ENCODE measurements around the gene PTPN6. TPM values are rescaled to one million over a fixed set of nuclear protein-coding genes. Genes with fewer than 3 reads are reported as not detected.

Gene PTPN6
- total RNA-seq, 1 experiment from 2014 or later = 19.8 TPM

GRCh38 chr12:6925540-6926279, 25.4 kb upstream of the PTPN6 start:
- DNase-seq = peak; percentile 90
- H3K79me1 ChIP-seq (ENCODE audit: insufficient read depth, low read depth, low read length, poor library complexity, severe bottlenecking) = no peaks in the 10 kb centered on the region
- no peak overlapping the region for H2BK20ac ChIP-seq (ENCODE audit: low read depth, low read length, poor library complexity, severe bottlenecking)
- no peak overlapping the region for H4K8ac ChIP-seq (replicated peaks; ENCODE audit: insufficient read length, low read depth, low read length)
- H3K4ac ChIP-seq (ENCODE audit: low read depth, low read length) = no peak overlapping the region
- no peak overlapping the region for H3K23ac ChIP-seq (ENCODE audit: insufficient read length, low read depth, low read length)
- TF ChIP-seq, protein P1, sequence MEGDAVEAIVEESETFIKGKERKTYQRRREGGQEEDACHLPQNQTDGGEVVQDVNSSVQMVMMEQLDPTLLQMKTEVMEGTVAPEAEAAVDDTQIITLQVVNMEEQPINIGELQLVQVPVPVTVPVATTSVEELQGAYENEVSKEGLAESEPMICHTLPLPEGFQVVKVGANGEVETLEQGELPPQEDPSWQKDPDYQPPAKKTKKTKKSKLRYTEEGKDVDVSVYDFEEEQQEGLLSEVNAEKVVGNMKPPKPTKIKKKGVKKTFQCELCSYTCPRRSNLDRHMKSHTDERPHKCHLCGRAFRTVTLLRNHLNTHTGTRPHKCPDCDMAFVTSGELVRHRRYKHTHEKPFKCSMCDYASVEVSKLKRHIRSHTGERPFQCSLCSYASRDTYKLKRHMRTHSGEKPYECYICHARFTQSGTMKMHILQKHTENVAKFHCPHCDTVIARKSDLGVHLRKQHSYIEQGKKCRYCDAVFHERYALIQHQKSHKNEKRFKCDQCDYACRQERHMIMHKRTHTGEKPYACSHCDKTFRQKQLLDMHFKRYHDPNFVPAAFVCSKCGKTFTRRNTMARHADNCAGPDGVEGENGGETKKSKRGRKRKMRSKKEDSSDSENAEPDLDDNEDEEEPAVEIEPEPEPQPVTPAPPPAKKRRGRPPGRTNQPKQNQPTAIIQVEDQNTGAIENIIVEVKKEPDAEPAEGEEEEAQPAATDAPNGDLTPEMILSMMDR (conservative IDR thresholded peaks at IDR 0.05) = no peak
- H3K27me3 ChIP-seq (ENCODE audit: insufficient read depth, low read length) = no peaks in the 10 kb centered on the region
- H4K20me1 ChIP-seq (ENCODE audit: control insufficient read depth, insufficient read depth, insufficient read length) = no peaks in the 10 kb centered on the region
- H3K27ac ChIP-seq (ENCODE audit: insufficient read length, low read depth, low read length) = peak overlapping the region; percentile 93
- Mint-ChIP-seq H3K9me3 (peaks cover 0 to 2% of the 10 kb centered on the region in 2 experiments; a peak in 1 of 5 replicates), H3K36me3 (ENCODE audit: insufficient read depth in 1 of 3, low read depth in 3 of 3) (peaks cover 17 to 45% (median 38%) of the 10 kb centered on the region in 3 experiments; a peak in 6 of 7 replicates), H3K27ac (peak overlapping the region; percentile 98 to 100 (median 99)), H3K4me1 (peaks cover 57 to 60% of the 10 kb centered on the region in 2 experiments), H3K4me3 (peak overlapping the region; percentile 76 to 89), H3K27me3 (ENCODE audit: low read depth) (peaks cover 1% of the 10 kb centered on the region; the same call in 1 of the 2 replicates)
- no peak overlapping the region for H2BK120ac ChIP-seq (ENCODE audit: low read depth, low read length, poor library complexity, severe bottlenecking)
- H3K18ac ChIP-seq (ENCODE audit: insufficient read length, low read depth, low read length) = peak overlapping the region; percentile 61
- peaks cover 3% of the 10 kb centered on the region; the same call in 1 of the 2 replicates for H3K4me1 ChIP-seq (ENCODE audit: insufficient read depth, low read length)
- H3K9me3 ChIP-seq (ENCODE audit: control insufficient read depth, low read depth, low read length) = no peaks in the 10 kb centered on the region
- peak overlapping the region; percentile 71 for H3K14ac ChIP-seq (ENCODE audit: insufficient read depth, low read length)
- no peak overlapping the region for H2BK12ac ChIP-seq (ENCODE audit: insufficient read length, low read depth, low read length)
- peaks cover 30% of the 10 kb centered on the region for H3K23me2 ChIP-seq (ENCODE audit: insufficient read length, low read depth, low read length, poor library complexity, severe bottlenecking)
- peak overlapping the region; percentile 24 for H2BK5ac ChIP-seq (ENCODE audit: insufficient read length, low read length)
- H2BK15ac ChIP-seq (ENCODE audit: low read depth, low read length) = no peak overlapping the region
- H2AFZ ChIP-seq (ENCODE audit: low read length) = no peak overlapping the region
- peak overlapping the region; percentile 56 for H3K9ac ChIP-seq (ENCODE audit: extremely low read depth, insufficient read length, low read length)
- peak overlapping the region; percentile 97 for H3K4me2 ChIP-seq (ENCODE audit: insufficient read depth, insufficient read length, low read length)
- no CpG with 5 or more reads among the region's 8 CpGs for WGBS (ENCODE audit: extremely low coverage, insufficient read length, low lambda C conversion rate)
- no peak overlapping the region for H4K91ac ChIP-seq (ENCODE audit: insufficient read length, low read depth, low read length)
- peaks cover 19% of the 10 kb centered on the region; the same call in 1 of the 2 replicates for H3K79me2 ChIP-seq (ENCODE audit: insufficient read depth, low read length)
- H3K56ac ChIP-seq (ENCODE audit: insufficient read length, low read depth, low read length) = no peak overlapping the region
- H2AK5ac ChIP-seq (ENCODE audit: insufficient read length, low read length) = no peak overlapping the region
- no peak overlapping the region for H3T11ph ChIP-seq (ENCODE audit: low read length)
- H4K5ac ChIP-seq (ENCODE audit: insufficient read length, low read depth, low read length) = no peak overlapping the region

Data from H9 (cell line).